Fibroblast of the conjunctiva (primary cell): ENCODE data around the gene FBXO11.

Experiments used
- DNase-seq: peaks from one replicate; pipeline ENCODE4 v3.0.0-alpha.2; 2010; ENCODE audit warnings: low read depth

Gene FBXO11

GRCh38 chr2:47849368-47849767 lies 56.9 kb downstream of the FBXO11 start:
- no peak for DNase-seq

GRCh38 chr2:47844162-47844561 lies 62.1 kb downstream of the FBXO11 start:
- DNase-seq = no peak

- DNase-seq = no peak
Observed at GRCh38 chr2:47843407-47843806, 62.9 kb downstream of the FBXO11 start.

- DNase-seq = no peak
Observed at GRCh38 chr2:47842846-47843245, 63.5 kb downstream of the FBXO11 start.

GRCh38 chr2:47838686-47839085 lies 67.6 kb downstream of the FBXO11 start:
- no peak for DNase-seq

GRCh38 chr2:47838249-47838648 lies 68.0 kb downstream of the FBXO11 start:
- no peak for DNase-seq

- no peak for DNase-seq
Observed at GRCh38 chr2:47833516-47833968, 72.8 kb downstream of the FBXO11 start.

GRCh38 chr2:47822518-47822917 lies 83.8 kb downstream of the FBXO11 start:
- DNase-seq = no peak

- no peak for DNase-seq
Observed at GRCh38 chr2:47819834-47820233, 86.5 kb downstream of the FBXO11 start.

GRCh38 chr2:47818777-47819176 lies 87.5 kb downstream of the FBXO11 start:
- no peak for DNase-seq

- DNase-seq = no peak
Observed at GRCh38 chr2:47815764-47816163, 90.5 kb downstream of the FBXO11 start.

GRCh38 chr2:47811668-47812067 lies 94.6 kb downstream of the FBXO11 start:
- no peak for DNase-seq

GRCh38 chr2:47810850-47811249 lies 95.4 kb downstream of the FBXO11 start:
- DNase-seq = no peak

GRCh38 chr2:47809903-47810302 lies 96.4 kb downstream of the FBXO11 start:
- DNase-seq = no peak

- no peak for DNase-seq
Observed at GRCh38 chr2:47808614-47809013, 97.7 kb downstream of the FBXO11 start.

- DNase-seq = no peak
Observed at GRCh38 chr2:47805850-47806249, 100.4 kb downstream of the FBXO11 start.

GRCh38 chr2:47803770-47804169 lies 102.5 kb downstream of the FBXO11 start:
- no peak for DNase-seq

GRCh38 chr2:47803363-47803762 lies 102.9 kb downstream of the FBXO11 start:
- no peak for DNase-seq

GRCh38 chr2:47801118-47801517 lies 105.2 kb downstream of the FBXO11 start:
- no peak for DNase-seq

- no peak for DNase-seq
Observed at GRCh38 chr2:47799031-47799609, 107.2 kb downstream of the FBXO11 start.

- no peak for DNase-seq
Observed at GRCh38 chr2:47798631-47799030, 107.7 kb downstream of the FBXO11 start.

GRCh38 chr2:47796090-47796697 lies 110.1 kb downstream of the FBXO11 start:
- no peak for DNase-seq

GRCh38 chr2:47785986-47786385 lies 120.3 kb downstream of the FBXO11 start:
- DNase-seq = no peak

GRCh38 chr2:47784352-47784851 lies 121.9 kb downstream of the FBXO11 start:
- peak; percentile 5 for DNase-seq
